GM18873 (cell line): ENCODE measurements around the gene SPACA7.

Experiments used
- ATAC-seq: cut with Tn5 transposase; IDR thresholded peaks from one replicate; pipeline ENCODE4 v1.9.1; 2021; ENCODE audit warnings: mild to moderate bottlenecking, moderate library complexity, moderate number of reproducible peaks; ENCODE audit not compliant: unreplicated experiment, low FRiP score

SPACA7 gene

DNA sequence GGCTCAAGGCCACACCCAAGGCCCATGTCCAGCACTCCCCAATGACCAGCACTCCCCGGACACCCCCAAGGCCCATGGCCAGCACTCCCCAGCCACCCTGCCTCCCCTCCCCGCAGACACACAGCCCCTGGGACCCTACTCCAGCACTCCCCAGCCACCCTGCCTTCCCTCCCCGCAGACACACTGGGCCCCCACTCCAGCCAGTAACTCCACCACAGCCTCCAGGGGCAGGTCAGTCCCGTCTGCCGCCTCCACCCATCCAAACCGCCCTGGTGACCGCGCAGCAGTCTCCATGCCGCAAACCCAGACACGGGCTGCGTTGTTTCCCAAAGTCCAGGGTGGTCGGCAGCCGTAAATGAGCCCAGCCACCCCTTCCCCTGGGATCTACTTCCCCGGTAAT, 70.7 kb downstream of the SPACA7 start:
- no peak for ATAC-seq

DNA sequence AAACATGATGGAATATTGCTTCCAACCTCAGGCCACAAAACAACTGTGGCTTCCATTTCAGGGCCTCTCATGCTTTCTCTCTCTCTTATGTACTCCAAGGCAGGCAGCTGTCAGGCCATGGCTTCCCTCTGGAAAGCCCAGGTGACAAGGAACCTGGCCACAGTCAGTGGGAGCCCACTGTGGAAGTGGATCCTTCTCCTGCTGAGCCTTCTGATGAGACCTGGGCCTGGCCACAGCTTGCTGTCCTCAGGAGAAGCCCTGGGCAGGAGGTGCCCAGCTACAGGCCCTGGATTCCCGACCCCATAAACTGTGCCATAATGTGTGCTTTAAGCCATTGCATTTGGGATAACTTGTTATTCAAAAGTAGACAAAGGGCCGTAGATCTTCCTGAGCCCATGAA, 71.2 kb downstream of the SPACA7 start:
- ATAC-seq = no peak

DNA sequence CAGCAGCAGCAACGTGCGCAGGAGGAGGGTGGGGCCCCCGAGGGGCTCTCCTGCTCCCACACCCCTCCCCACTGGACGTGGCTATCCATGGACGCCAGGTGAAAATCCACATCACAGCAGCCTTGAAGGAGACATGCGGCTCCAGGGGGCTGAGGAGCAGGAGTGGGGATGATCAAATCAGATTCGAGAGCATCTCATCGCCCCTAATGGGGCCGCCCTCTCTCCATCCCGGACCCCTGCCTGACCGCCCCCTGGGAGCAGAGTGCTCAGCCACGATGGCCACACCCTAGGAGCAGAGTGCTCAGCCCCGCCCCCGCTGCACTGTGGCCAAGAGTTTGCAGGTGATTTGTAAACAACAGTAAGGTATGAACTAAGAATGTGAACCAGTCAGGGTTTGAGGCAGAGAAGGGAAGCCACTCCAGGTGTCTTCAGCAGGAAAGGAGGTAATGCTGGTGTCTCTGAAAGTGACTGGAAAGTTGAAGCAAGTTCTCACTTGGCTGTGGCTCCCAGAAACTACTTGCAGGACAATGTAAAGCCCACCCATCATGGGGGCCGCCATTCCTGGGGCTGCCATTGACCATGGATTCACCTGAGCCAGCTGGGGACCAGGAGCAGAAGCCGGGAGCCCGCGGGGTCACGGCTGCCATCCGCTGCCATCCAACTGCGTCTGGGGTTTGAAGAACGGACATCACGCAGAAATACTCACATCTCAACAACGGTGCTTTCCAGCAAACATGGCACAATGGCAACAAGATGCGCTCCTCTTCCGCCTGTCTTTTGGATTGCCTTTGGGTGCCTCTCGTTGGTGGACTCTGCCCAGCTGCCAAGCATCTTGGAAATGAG, 71.8 kb downstream of the SPACA7 start:
- no peak for ATAC-seq

DNA sequence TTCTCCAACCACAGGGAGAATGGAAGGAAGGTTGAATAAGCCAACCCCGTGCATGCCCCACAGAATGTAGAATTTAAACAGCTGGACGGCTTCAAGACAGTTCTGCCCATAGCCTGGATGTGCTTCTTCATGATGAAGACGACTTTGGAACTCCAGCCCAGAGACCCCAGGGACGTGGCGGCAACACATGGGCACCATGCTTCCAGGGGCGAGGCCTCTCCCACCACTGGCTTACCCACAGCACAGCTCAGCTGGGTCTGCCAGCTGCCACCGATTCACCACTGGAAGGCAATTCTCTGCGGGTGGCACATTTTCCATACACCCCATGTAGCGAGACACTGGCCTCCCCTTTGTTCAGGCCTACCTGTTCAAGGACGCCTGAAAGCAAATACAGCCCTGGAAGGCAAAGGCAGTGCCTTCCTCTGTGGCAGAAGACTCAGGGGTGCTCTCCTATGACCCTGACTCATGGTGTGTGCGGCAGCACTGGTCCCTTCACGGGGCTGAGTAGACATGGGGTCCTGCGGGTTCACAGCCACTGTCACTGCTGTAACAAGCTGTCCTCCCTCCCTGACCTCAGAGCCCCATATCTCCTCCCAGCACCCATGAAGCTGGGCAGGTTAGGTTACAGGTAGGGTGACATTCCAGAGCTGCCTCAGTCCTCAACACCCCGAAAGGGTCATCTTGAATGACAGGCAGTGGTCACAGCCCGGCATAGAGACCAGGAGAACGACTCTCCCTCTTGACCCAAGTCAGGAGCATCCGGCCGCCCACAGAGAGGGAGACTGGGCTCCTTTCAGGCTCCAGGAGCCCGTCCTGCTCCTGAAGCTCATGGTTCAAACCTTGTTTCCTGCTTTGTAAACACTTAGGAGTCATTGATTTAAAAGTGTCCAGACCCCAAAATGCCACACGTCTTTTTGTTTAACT, 72.7 kb downstream of the SPACA7 start:
- no peak for ATAC-seq

DNA sequence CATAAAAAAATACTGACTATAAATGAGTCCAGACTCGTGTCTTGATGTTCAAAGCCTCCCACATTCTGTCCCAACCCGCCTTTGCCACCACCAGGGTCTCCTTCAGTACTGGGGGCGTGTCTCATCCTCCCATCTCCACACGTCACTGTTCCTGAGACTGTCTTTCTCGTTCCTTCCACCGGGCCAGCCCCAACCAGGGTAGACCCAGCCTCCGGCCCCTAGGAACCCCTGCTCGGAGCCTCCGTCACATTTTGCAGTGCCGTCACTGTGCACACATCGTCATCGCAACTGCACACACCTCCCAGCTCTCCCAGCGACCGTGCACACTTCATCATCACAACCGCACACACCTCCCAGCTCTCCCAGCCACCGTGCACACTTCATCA, 73.4 kb downstream of the SPACA7 start:
- no peak for ATAC-seq

DNA sequence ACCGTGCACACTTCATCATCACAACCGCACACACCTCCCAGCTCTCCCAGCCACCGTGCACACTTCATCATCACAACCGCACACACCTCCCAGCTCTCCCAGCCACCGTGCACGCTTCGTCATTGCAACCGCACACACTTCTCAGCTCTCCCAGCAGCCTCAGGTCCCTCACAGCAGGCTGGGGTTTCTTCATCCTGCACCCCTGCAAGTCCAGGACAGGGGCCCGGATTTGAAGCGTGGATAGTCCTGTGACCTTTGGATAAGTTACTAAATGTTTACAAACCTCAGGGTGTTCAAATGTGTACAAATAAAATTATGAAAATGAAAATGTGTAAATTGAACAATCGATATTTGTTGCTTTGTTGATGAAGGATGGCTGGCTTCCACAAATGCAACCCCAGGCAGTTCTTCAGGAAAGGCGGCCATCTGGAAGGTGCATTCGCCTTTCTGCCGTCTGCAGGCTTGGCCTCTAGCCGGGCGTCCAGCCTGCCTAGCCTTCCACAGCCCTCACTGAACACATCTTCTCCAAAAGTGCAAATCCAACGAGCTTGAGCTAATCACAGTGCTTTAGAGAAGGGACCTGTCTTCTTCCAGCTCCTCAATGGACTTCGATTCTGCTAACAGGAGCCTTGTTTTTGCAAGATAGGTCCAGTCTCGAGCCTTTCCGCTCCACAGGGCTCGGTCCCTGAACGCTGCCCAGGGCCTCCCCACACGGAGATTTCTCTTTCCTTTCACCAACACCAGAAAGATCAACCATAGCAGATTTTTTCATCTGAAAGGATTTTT, 74.2 kb downstream of the SPACA7 start:
- no peak for ATAC-seq

DNA sequence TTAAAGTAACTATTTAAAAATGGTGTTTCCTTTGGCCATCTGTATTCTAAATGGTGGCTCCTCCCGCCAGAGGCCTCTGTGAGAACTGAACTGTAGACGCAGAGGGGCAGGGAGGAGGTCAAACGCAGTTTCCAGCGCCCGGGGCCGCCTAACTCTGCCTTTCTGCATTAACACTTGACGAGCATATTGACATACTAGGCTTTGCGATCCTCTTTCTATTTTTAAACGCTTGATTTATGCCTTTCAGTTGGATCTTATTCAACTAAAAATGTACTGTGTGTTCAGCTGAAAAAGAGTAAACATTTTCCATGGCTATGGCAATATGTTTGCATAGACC, 74.7 kb downstream of the SPACA7 start:
- no peak for ATAC-seq

DNA sequence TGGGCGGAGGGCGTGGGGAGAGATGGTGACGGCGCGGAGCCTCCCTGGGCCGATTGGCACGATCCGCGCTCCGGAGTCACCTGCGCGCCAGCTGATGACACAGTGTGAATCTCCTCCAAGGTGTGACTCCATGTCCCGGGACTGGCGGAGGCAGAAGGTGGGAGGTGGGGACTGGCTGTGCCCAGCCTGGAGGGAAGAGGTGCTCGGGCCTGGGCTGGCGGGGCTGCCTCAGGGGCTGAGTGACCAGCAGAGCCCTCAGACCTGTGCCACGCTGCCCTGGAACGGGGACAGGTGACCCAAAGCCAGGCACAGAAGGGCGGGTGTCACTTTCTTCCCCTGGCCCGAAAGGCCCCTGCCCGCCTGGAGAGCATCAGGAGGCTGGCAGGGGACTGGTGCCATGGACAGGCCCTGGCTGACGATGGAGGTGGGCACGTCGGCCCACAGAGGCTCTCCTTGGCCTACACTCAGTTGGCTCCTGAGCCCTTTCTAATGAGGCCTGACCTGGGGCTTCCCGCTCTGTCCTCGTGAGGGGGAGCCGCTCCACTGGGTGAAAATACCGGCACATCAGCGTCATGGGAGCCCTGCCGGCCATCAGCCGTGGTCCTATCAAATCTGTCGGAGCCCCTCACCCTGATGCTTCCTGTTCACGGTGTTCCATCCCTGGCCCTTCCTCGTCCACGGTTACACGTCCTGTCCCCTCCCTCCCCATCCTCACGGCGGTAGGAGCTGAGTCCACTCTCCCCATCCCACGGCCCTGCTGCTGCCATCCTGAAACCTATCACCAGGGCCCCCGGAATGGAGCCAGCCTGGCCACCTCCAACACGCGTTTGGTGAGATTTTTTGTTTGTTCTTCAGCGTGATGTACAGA, 75.6 kb downstream of the SPACA7 start:
- no peak for ATAC-seq

DNA sequence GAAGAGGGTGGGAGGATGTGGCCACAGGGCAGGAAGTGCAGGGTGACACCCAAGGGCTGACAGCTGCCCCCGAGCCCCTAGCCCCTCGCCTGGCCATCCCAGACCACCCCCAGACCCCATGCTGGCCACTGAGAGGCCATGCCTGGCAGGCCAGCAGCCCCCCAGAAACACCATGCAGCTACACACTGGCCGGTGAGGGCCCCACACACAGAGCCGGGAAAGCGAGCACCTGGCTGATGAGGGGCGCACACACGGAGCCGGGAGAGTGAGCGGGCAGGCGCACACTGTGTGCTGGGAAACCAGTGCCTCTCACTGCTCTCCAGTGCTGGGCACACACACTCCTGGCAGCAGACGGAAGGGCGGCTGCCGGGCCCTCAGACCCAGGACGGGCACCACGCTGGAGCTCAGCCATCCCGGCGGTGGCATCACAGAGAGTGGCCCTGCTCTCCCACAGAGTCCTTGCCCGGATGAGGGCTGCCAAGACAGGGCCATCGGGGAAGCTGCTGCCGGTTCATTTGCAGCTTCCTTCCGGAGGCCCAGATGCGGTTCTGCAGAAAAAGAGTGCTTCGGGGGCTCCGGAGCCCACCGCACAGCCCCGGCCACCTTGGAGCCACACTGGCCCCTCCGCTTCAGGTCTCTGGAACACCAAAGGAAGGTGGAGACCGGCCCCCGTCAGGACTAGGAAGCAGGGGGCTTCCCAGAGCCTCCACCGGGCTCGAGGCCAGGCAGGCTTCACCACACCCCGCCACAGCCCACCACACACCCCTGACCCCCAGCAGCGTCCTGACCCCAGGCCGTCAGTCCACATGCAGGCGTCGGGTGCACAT, 76.4 kb downstream of the SPACA7 start:
- ATAC-seq = no peak

DNA sequence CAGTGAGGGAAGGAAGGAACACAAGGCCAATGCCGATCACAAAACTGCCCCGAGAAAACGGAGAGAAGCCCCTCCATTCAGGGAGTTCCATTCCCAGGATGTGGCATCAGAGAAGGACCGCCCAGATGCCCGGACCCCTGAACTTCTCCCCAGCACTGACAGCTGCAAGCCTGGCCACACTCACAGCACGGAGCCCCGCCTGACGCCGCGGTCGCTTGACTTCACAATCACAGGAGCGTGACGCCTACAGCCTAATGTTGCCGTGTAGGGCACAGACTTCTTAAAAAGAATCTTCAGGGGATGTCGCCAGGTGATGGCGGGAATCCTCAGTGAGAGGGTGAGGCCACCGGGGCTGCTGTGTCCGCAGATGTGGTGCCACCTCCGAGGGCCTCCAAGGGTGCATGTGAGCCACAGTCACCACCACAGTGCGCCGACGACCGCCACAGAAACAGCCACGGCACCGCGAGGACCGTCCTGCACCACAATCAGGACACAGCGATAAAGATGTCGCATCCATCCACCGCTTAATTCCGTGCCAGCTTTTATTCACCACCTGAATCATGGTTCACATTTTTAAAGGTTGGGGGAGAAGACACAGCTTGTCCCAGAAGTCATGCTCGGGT, 77.2 kb downstream of the SPACA7 start:
- no peak for ATAC-seq

DNA sequence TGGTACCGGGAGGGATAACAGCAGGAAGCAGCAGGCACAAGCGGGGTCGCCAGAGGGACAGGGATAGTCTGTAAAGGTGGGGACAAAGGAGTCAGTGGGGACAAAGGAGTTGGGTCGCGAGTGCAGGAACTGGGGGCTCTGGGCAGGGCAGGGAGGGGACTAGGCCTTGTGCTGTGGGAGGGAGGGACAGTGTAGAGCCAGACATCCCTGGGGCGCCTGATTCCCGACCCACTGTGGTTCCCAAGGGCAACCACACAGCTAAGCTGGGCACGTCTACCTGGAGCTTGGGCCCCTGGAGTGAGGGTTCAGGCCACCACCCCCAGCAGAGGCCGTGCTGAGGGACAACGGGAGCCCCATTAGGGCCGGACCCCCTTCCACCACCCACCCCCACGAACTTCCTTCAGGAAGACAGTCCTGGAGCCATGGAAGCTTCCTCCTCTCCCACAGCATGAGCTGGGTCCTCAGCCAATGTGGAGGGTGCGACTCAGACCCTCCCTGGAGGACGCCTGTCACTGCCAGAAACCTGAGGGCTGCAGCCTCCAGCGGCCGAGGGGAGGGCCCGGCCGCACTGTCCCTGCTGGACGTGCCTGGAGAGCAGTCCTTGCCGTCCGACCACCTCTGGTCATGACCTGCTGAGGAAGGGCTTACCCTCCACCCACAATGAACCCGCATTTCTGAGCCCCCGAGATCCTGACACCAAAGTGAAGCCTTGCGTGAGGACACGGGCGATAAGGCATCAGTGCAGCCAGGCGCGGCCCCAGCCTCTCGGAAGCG, 77.9 kb downstream of the SPACA7 start:
- ATAC-seq = no peak

DNA sequence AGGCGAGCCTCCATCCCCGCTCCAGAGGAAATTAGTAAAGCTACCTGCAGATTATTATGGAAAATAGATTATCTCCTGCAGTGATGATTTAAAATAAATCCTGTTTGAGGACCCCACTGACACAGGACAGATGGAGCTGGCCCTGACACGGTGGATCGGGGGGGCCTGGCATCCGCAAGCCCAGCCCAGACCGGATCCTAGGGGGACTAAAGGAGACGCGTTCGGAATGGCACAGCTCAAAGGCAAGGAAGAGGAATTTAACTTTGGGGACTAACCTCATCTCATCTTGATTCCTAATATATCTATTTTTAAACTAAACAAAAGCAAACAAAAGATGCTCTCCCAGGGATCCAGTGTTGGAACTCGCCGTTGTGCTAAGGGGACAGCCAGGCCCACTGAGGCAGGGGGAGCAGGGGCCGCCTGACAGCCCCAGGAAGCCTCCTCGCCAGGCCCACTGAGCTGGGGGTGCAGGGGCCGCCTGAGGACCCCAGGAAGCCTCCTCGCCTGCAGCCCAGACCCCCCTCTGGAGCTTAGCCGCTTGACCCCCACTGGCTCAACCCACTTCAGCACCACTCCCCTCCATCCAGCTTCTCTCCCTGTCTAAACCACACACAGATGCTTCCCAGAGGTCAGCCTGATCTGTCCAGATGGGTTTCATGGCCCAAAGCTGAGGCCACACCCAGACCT, 78.6 kb downstream of the SPACA7 start:
- ATAC-seq = no peak

DNA sequence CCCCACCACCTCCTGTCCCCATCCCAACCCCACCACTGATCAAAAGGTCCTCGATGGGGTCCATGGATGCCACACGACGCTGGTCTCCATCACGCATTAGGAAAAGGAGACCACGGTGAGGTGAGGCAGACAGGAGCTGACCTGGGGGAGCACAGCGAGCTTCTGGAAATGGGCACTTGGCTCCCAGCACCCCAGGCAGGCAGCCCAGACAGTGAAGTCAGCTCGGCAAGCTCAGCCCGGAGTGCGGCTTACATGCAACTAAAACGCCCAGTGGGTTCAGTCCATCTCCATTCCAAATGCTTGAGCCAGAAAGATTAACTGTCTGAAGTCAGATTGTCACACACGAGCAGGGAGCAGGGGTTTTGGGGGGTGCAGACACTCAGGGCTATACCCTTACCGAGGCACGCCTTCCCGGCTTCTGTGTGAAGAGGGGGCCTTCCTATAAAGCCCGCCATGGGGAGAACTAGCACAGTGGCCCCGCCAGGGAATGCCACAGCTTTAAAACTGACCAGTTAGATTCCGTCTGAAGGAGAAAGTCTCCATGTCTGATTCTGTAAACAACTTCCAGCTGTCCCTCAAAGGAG, 79.4 kb downstream of the SPACA7 start:
- no peak for ATAC-seq

DNA sequence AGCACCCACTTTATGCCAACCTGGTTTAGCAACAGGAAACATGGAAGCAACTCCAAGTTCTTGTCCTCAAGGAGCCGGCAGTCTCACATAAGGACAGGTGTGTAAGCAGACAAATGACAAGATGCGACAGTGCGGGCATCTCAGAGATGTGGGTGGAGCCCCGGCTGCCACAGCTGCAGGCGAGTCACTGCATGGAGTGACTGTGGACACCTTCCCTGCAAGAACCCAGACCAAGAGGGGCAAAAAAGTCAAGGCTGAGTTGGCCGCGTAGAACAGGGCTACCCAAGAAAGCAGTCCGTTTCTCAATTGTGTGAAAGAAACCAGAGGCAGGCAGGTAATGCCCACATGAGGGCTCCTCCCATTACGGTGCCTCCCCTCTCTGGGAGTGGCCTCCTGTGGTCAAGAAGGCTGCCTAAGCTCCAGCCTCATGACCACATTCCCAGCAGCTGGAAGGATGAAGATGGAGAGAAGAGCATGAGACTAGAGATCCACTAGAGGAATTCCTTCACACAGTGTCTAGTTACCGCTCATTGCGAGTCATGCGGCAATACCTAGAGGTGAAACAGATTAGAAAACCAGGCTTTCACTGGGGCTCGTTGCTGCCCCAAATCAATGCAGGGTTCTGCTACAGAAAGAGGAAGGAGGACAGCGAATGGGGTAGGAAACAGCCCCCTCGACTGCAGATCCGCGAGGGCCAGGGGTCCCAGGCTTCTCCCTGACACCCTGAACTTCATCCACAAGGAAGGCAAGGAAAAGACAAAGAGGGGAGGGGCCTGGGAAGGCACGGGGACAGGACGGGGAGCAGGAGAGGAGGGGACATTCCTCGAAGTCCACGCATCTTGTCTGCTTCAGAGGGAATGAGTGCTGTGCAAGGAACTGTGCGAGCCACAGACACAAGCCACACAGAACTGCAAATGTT, 80.2 kb downstream of the SPACA7 start:
- ATAC-seq = no peak

DNA sequence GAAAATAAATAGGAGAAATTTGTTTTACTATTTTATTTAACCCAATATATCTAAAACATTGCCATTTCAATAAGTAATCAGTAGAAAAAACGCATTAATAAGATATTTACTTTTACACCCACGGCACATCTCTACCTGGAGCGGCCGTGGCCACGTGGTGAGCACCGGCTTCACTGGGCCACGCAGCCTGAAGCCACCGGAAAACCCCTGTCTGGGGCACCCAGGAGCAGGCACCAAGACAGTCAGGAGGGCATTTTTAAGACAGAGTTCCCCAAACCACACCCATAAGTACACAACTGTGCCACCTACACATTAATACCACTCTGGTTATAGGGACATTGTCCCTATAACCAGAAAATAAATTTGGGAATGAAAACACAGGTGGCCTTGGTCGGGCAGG, 80.9 kb downstream of the SPACA7 start:
- no peak for ATAC-seq

DNA sequence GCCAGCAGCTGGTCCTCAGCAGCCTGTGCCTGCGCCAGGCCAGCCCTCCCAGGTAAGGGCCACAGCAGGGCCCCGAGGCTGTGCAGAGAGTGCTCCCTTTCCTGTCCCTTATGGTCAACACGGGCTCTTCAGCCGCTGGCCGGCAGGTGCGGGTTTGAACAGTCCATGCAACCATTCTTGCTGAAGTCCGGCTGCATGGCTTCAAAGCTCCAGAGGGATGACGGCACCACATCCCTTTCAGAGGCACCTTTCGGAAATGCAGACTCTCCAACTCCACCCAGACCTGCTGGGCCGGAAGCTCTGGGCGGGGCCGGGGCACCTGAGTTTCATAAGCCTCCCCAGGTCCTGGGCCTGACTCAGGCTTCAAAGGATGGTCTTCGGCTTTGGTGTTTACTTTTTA, 81.3 kb downstream of the SPACA7 start:
- no peak for ATAC-seq
